Measurements from ENCODE around the gene NEDD9.

Gene NEDD9

DNA sequence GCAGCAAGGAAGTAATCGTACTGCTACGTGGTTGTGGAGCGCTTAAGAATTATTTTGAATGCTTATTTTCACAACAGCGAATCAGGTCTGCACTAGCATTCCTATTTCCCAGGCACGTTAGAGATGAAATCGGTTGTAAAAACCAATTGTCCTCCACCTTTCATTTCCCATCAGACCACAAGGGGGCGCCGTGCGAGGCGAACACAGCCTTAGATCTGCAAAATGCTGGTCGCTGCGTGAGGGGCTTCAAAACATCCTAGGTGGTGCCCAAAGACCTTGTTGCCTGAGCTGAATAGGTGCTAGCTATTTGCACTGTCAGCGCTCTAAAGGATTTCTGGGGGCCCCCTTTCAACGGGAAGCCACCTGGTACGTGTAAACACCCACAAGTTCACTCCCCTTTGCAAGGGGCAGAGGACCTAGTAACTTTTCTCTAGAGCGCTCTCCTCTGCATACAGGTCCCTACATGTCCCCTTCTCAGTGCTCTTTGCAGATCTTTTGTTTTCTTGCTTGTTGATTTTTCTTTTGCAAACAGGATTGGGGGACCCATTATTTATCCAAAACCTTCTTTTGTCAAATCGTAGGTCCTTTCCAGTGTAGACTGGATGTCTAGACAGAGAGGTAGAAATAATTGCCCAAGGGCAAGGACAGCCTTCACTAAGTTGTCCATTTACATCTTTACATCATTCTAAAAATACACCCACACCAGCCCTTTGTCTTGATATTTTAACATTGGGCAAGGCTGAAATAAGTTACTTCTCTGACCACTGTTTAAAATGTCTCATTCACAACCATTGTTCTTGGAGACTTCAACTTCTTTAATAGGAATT lies 59.8 kb downstream of the NEDD9 start (continued):
- TF ChIP-seq, protein P1, sequence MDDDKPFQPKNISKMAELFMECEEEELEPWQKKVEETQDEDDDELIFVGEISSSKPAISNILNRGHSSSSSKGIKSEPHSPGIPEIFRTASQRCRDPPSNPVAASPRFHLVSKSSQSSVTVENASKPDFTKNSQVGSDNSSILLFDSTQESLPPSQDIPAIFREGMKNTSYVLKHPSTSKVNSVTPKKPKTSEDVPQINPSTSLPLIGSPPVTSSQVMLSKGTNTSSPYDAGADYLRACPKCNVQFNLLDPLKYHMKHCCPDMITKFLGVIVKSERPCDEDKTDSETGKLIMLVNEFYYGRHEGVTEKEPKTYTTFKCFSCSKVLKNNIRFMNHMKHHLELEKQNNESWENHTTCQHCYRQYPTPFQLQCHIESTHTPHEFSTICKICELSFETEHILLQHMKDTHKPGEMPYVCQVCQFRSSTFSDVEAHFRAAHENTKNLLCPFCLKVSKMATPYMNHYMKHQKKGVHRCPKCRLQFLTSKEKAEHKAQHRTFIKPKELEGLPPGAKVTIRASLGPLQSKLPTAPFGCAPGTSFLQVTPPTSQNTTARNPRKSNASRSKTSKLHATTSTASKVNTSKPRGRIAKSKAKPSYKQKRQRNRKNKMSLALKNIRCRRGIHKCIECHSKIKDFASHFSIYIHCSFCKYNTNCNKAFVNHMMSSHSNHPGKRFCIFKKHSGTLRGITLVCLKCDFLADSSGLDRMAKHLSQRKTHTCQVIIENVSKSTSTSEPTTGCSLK (tag by site-specific recombination; IDR thresholded peaks at IDR 0.05), result no peak
- no peak for TF ChIP-seq KLF8 (tag by site-specific recombination; IDR thresholded peaks at IDR 0.05)
- no peak for TF ChIP-seq IKZF3 (tag by site-specific recombination; IDR thresholded peaks at IDR 0.05)
- TF ChIP-seq ZFP37 (tag by site-specific recombination; IDR thresholded peaks at IDR 0.05), result 0 out of 2 replicates have a peak, but pooled peaks have one; percentile 31
- peak; percentile 81; the same call in 1 of the 2 replicates for TF ChIP-seq ZNF2 (tag by site-specific recombination; IDR thresholded peaks at IDR 0.05)
- TF ChIP-seq ZSCAN16 (tag by site-specific recombination; IDR thresholded peaks at IDR 0.05), result no peak
- peak; percentile 11; the same call in 1 of the 2 replicates for TF ChIP-seq ZSCAN30 (tag by site-specific recombination; IDR thresholded peaks at IDR 0.05)
- 0 out of 2 replicates have a peak, but pooled peaks have one; percentile 12 for TF ChIP-seq SCRT2 (tag by site-specific recombination; IDR thresholded peaks at IDR 0.05)
- TF ChIP-seq ZNF654 (tag by site-specific recombination; IDR thresholded peaks at IDR 0.05; ENCODE audit: low read depth), result peak; percentile 51
- no peak for TF ChIP-seq ZNF596 (tag by site-specific recombination; IDR thresholded peaks at IDR 0.05)

DNA sequence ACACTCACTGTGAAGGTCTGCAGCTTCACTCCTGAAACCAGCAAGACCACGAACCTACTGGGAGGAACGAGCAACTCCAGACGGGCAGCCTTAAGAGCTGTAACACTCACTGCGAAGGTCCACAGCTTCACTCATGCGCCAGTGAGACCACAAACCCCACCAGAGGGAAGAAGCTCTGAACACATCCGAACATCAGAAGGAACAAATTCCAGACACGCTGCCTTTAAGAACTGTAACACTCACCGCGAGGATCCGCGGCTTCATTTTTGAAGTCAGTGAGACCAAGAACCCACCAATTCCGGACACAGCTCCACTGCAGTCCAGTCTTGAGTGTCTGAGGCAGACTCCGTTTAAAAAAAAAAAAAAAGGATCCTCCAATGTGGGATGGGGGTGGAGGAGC lies 60.5 kb downstream of the NEDD9 start:
- ChIA-PET POLR2A (interaction anchor here (0.9 to 2.4 kb wide), 2 partner anchors 61 to 79 kb away, joined by 3 to 10 read pairs; partner anchors contain the start of genes NEDD9 and SMIM13), CTCF (interaction anchor here (0.6 to 5.9 kb wide), 51 partner anchors 9 to 733 kb away, joined by 3 to 39 read pairs (median 4); no protein-coding TSS in a partner anchor)
- no peak overlapping the region for H3K27ac ChIP-seq (ENCODE audit: extremely low read depth, low read depth, low read length)
- H3K36me3 ChIP-seq (ENCODE audit: control insufficient read depth in 2 of 2, insufficient read depth in 1 of 2, low read length in 2 of 2), result no peaks in the 10 kb centered on the region
- peaks cover 5% of the 10 kb centered on the region; the same call in 1 of the 2 replicates for H3K4me1 ChIP-seq (ENCODE audit: control insufficient read depth, insufficient read depth, low read length)
- H3K9me3 ChIP-seq (ENCODE audit: control insufficient read depth, insufficient read depth, low read depth, low read length), result no peaks in the 10 kb centered on the region
- H3K4me3 ChIP-seq (ENCODE audit: low read depth, low read length), result no peak overlapping the region
- TF ChIP-seq, protein P2, sequence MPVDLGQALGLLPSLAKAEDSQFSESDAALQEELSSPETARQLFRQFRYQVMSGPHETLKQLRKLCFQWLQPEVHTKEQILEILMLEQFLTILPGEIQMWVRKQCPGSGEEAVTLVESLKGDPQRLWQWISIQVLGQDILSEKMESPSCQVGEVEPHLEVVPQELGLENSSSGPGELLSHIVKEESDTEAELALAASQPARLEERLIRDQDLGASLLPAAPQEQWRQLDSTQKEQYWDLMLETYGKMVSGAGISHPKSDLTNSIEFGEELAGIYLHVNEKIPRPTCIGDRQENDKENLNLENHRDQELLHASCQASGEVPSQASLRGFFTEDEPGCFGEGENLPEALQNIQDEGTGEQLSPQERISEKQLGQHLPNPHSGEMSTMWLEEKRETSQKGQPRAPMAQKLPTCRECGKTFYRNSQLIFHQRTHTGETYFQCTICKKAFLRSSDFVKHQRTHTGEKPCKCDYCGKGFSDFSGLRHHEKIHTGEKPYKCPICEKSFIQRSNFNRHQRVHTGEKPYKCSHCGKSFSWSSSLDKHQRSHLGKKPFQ (tag by site-specific recombination; IDR thresholded peaks at IDR 0.05), result no peak
- no peak for TF ChIP-seq TRIM28 (IDR thresholded peaks at IDR 0.05; ENCODE audit: borderline replicate concordance, low read length)

DNA sequence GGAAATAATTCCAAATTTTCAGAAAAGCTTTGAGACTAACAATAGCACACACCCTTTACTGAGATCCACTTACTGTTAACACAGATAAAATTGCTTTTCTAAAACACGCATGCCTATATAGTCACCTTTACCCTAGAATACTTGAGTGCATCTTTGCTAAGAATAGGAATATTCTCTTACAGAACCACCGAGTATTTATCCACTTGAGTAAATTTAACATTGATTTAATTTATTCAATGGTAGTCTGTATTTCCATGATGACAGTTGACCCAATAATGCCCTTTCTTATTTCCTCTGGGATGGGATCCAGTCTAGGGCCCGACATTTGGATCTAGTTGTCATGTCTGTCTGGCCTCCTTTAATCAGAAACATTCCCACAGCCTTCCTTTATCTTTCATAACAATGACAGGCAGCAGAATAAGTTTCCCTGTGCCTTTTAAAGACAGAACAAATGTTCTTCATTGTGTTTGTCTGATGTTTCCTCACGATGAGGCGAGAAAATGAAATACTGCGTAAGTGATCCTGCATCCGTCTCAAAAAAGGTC lies 64.3 kb downstream of the NEDD9 start:
- Histone ChIP-seq H3K27ac (ENCODE audit: extremely low read depth, low read depth, low read length) (no peak overlapping the region), H3K36me3 (ENCODE audit: control insufficient read depth in 2 of 2, insufficient read depth in 1 of 2, low read length in 2 of 2) (no peaks in the 10 kb centered on the region), H3K4me3 (ENCODE audit: low read depth, low read length) (no peak overlapping the region), H3K9me3 (ENCODE audit: control insufficient read depth, insufficient read depth, low read depth, low read length) (no peaks in the 10 kb centered on the region), H3K4me1 (ENCODE audit: control insufficient read depth, insufficient read depth, low read length) (peaks cover 4% of the 10 kb centered on the region; the same call in 1 of the 2 replicates)
- TF ChIP-seq ZNF514 (tag by site-specific recombination; IDR thresholded peaks at IDR 0.05) (no peak), ZNF394 (tag by site-specific recombination; IDR thresholded peaks at IDR 0.05; ENCODE audit: borderline replicate concordance) (no peak), ZNF549 (tag by site-specific recombination; IDR thresholded peaks at IDR 0.05) (no peak), ZNF140 (tag by site-specific recombination; IDR thresholded peaks at IDR 0.05) (no peak), ZSCAN16 (tag by site-specific recombination; IDR thresholded peaks at IDR 0.05) (no peak), ZXDB (tag by site-specific recombination; IDR thresholded peaks at IDR 0.05) (no peak), TRIM28 (IDR thresholded peaks at IDR 0.05; ENCODE audit: borderline replicate concordance, low read length) (no peak), ZNF785 (tag by site-specific recombination; IDR thresholded peaks at IDR 0.05) (no peak)
- POLR2A ChIA-PET, result no interaction called here
- CTCF ChIA-PET, result interaction anchor here (0.5 to 4.7 kb wide), 7 partner anchors 10 to 328 kb away, joined by 3 to 38 read pairs (median 4); no protein-coding TSS in a partner anchor
